K562 (cell line): ENCODE measurements around the gene TMEM179.

Experiments
- CTCF ChIP-seq, 3 experiments: IDR thresholded peaks in 2 of 3; conservative IDR thresholded peaks in 1 of 3; 2 replicates each; pipeline ENCODE4 v1.5.1; 2011 to 2012; ENCODE audit warnings: low read length in 3 of 3, mild to moderate bottlenecking in 3 of 3, control low read depth in 2 of 3, improper control_type of control experiment in 1 of 3, inconsistent platforms in 1 of 3, low read depth in 1 of 3, mixed read lengths in 1 of 3, moderate library complexity in 1 of 3; ENCODE audit not compliant: insufficient read depth in 2 of 3
- HCFC1 ChIP-seq: IDR thresholded peaks from 2 replicates; pipeline ENCODE4 v1.6.1; 2012; ENCODE audit warnings: low read depth, low read length, improper control_type of control experiment
- KDM4B ChIP-seq, 2 experiments: fragments of 450-650 bp in 1 of 2; sonication (generic) in 1 of 2; IDR thresholded peaks; 2 replicates each; pipeline ENCODE4 v1.6.1; 2016 to 2017; ENCODE audit warnings: borderline replicate concordance in 2 of 2, antibody characterized with exemption in 1 of 2, low read depth in 1 of 2, mild to moderate bottlenecking in 1 of 2
- NCOA2 ChIP-seq, 2 experiments: fragments of 450-650 bp; IDR thresholded peaks; 2 replicates each; pipeline ENCODE4 v1.6.1; 2018; ENCODE audit warnings: mild to moderate bottlenecking in 2 of 2, moderate library complexity in 1 of 2; ENCODE audit not compliant: partially characterized antibody in 2 of 2
- NR2C2 ChIP-seq, 2 experiments: fragments of 200-800 bp in 1 of 2; sonication (Bioruptor generic) in 1 of 2; sonication (generic) in 1 of 2; formaldehyde crosslinking in 1 of 2; IDR thresholded peaks; 2 replicates each; pipeline versions ENCODE4 v1.6.1 to v1.8.0; 2016 to 2022; ENCODE audit warnings: mild to moderate bottlenecking in 1 of 2, missing compliant biosample characterization in 1 of 2, missing genetic modification characterization in 1 of 2, missing genetic modification reagents in 1 of 2
- PATZ1 ChIP-seq: fragments of 250-450 bp; sonication (Bioruptor Pico); IDR thresholded peaks from 2 replicates; pipeline ENCODE4 v1.5.0; 2020; ENCODE audit warnings: mild to moderate bottlenecking, borderline replicate concordance
- PREB ChIP-seq: sonication (generic); formaldehyde crosslinking; IDR thresholded peaks from 2 replicates; pipeline ENCODE4 v1.8.1; 2023; ENCODE audit warnings: mild to moderate bottlenecking, missing genetic modification reagents
- PRMT5 ChIP-seq: sonication (generic); formaldehyde crosslinking; IDR thresholded peaks from 2 replicates; pipeline ENCODE4 v1.5.0; 2020; ENCODE audit warnings: missing genetic modification reagents
- SETDB1 ChIP-seq: IDR thresholded peaks from one replicate; pipeline ENCODE4 v1.6.1; 2012; ENCODE audit warnings: low read length, control low read depth, inconsistent platforms
- THRA ChIP-seq: fragments of 450-650 bp; IDR thresholded peaks from 2 replicates; pipeline ENCODE4 v1.6.1; 2017; ENCODE audit warnings: mild to moderate bottlenecking, moderate library complexity
- UBTF ChIP-seq, 2 experiments: IDR thresholded peaks; 2 replicates each; pipeline ENCODE4 v1.6.1; 2012; ENCODE audit warnings: improper control_type of control experiment in 2 of 2, low read depth in 2 of 2, low read length in 2 of 2, borderline replicate concordance in 1 of 2
- ZBTB17 ChIP-seq: fragments of 450-650 bp; formaldehyde crosslinking; IDR thresholded peaks from 2 replicates; pipeline ENCODE4 v1.4.0; 2020; ENCODE audit warnings: mild to moderate bottlenecking
- ZBTB33 ChIP-seq: sonication (generic); formaldehyde crosslinking; IDR thresholded peaks from 2 replicates; pipeline ENCODE4 v1.8.1; 2023; ENCODE audit warnings: mild to moderate bottlenecking, missing genetic modification reagents

- TF ChIP-seq PATZ1 (CRISPR knock-in tag) (no peak), SETDB1 (no peak), ZBTB33 (no peak), NR2C2 (CRISPR knock-in tag; IDR thresholded peaks at IDR 0.05) (no peak), NR2C2 (tag; IDR thresholded peaks at IDR 0.05) (no peak), KDM4B (IDR thresholded peaks at IDR 0.05; ENCODE audit: borderline replicate concordance in 2 of 2, low read depth in 1 of 2) (no peak), ZBTB17 (CRISPR knock-in tag) (no peak), CTCF (IDR thresholded peaks at IDR 0.05 in 2 of 3, conservative IDR thresholded peaks at IDR 0.05 in 1 of 3; ENCODE audit: insufficient read depth in 2 of 3, low read depth in 1 of 3, low read length in 3 of 3) (no peak), HCFC1 (no peak), NCOA2 (IDR thresholded peaks at IDR 0.05; ENCODE audit: partially characterized antibody in 2 of 2) (no peak), THRA (no peak), PREB (CRISPR knock-in tag) (no peak), PRMT5 (CRISPR knock-in tag) (no peak), UBTF (IDR thresholded peaks at IDR 0.05; ENCODE audit: borderline replicate concordance in 1 of 2, low read depth in 2 of 2, low read length in 2 of 2) (no peak)
Measured at GRCh38 chr14:104590240-104590965, 14.2 kb downstream of the TMEM179 start.
